H9 (cell line): ENCODE data around the gene ROPN1B. TPM values are rescaled to one million over a fixed set of nuclear protein-coding genes. Genes with fewer than 3 reads are reported as not detected.

Experiments
- DNase-seq: peaks from one replicate; pipeline ENCODE4 v3.0.0-alpha.2; 2017
- H2AFZ ChIP-seq: one replicate; pipeline ENCODE4 v1.6.1; 2013; ENCODE audit warnings: mild to moderate bottlenecking, low read length, control low read depth, moderate library complexity
- H2AK5ac ChIP-seq: 2 replicates; pipeline ENCODE4 v1.6.1; 2013; ENCODE audit warnings: low read length, control low read depth, mixed read lengths; ENCODE audit not compliant: insufficient read length
- H2BK120ac ChIP-seq: one replicate; pipeline ENCODE4 v1.6.1; 2013; ENCODE audit warnings: low read depth, mild to moderate bottlenecking, low read length, control low read depth, inconsistent platforms; ENCODE audit not compliant: poor library complexity, severe bottlenecking
- H2BK12ac ChIP-seq: 2 replicates; pipeline ENCODE4 v1.6.1; 2013; ENCODE audit warnings: low read length, control low read depth, mixed read lengths, low read depth; ENCODE audit not compliant: insufficient read length
- H2BK15ac ChIP-seq: 2 replicates; pipeline ENCODE4 v1.6.1; 2013; ENCODE audit warnings: low read depth, low read length, control low read depth
- H2BK20ac ChIP-seq: one replicate; pipeline ENCODE4 v1.6.1; 2013; ENCODE audit warnings: low read depth, mild to moderate bottlenecking, low read length, control low read depth, inconsistent platforms; ENCODE audit not compliant: poor library complexity, severe bottlenecking
- H2BK5ac ChIP-seq: 2 replicates; pipeline ENCODE4 v1.6.1; 2013; ENCODE audit warnings: low read length, control low read depth, mixed read lengths; ENCODE audit not compliant: insufficient read length
- H3K14ac ChIP-seq: 2 replicates; pipeline ENCODE4 v1.6.1; 2013; ENCODE audit warnings: low read length, control low read depth; ENCODE audit not compliant: insufficient read depth
- H3K18ac ChIP-seq: 2 replicates; pipeline ENCODE4 v1.6.1; 2013; ENCODE audit warnings: low read depth, mild to moderate bottlenecking, mixed read lengths, low read length, control low read depth; ENCODE audit not compliant: insufficient read length
- H3K23ac ChIP-seq: 2 replicates; pipeline ENCODE4 v1.6.1; 2013; ENCODE audit warnings: low read length, control low read depth, mixed read lengths, low read depth; ENCODE audit not compliant: insufficient read length
- H3K23me2 ChIP-seq: 2 replicates; pipeline ENCODE4 v1.6.1; 2013; ENCODE audit warnings: low read depth, mild to moderate bottlenecking, mixed read lengths, low read length, control low read depth; ENCODE audit not compliant: insufficient read length, poor library complexity, severe bottlenecking
- H3K27ac ChIP-seq: 2 replicates; pipeline ENCODE4 v1.5.1; 2013; ENCODE audit warnings: low read length, control low read depth, mixed read lengths, low read depth; ENCODE audit not compliant: insufficient read length
- H3K27me3 ChIP-seq: 2 replicates; pipeline ENCODE4 v1.6.1; 2013; ENCODE audit warnings: low read length, control low read depth, inconsistent platforms; ENCODE audit not compliant: insufficient read depth
- H3K4ac ChIP-seq: 2 replicates; pipeline ENCODE4 v1.6.1; 2013; ENCODE audit warnings: low read depth, mild to moderate bottlenecking, control low read depth, inconsistent platforms, low read length, moderate library complexity
- H3K4me1 ChIP-seq: 2 replicates; pipeline ENCODE4 v1.6.1; 2013; ENCODE audit warnings: low read length, control low read depth, inconsistent platforms; ENCODE audit not compliant: insufficient read depth
- H3K4me2 ChIP-seq: 2 replicates; pipeline ENCODE4 v1.6.1; 2013; ENCODE audit warnings: low read length, control low read depth, mixed read lengths; ENCODE audit not compliant: insufficient read length, insufficient read depth
- H3K56ac ChIP-seq: 2 replicates; pipeline ENCODE4 v1.6.1; 2013; ENCODE audit warnings: low read depth, mild to moderate bottlenecking, mixed read lengths, low read length, control low read depth; ENCODE audit not compliant: insufficient read length
- H3K79me1 ChIP-seq: 2 replicates; pipeline ENCODE4 v1.6.1; 2013; ENCODE audit warnings: low read depth, mild to moderate bottlenecking, moderate library complexity, low read length, control low read depth, inconsistent platforms; ENCODE audit not compliant: insufficient read depth, poor library complexity, severe bottlenecking
- H3K79me2 ChIP-seq: 2 replicates; pipeline ENCODE4 v1.6.1; 2013; ENCODE audit warnings: low read length, control low read depth, inconsistent platforms; ENCODE audit not compliant: insufficient read depth
- H3K9ac ChIP-seq: 2 replicates; pipeline ENCODE4 v1.6.1; 2013; ENCODE audit warnings: low read length, control low read depth, mixed read lengths; ENCODE audit not compliant: insufficient read length; ENCODE audit errors: extremely low read depth
- H3K9me3 ChIP-seq: one replicate; pipeline ENCODE4 v1.6.1; 2013; ENCODE audit warnings: low read depth, low read length, inconsistent platforms; ENCODE audit not compliant: control insufficient read depth
- H3T11ph ChIP-seq: one replicate; pipeline ENCODE4 v1.6.1; 2013; ENCODE audit warnings: mild to moderate bottlenecking, low read length, control low read depth, inconsistent platforms
- H4K20me1 ChIP-seq: one replicate; pipeline ENCODE4 v1.6.1; 2013; ENCODE audit not compliant: control insufficient read depth, insufficient read length, insufficient read depth
- H4K5ac ChIP-seq: 2 replicates; pipeline ENCODE4 v1.6.1; 2013; ENCODE audit warnings: low read depth, mild to moderate bottlenecking, mixed read lengths, low read length, control low read depth; ENCODE audit not compliant: insufficient read length
- H4K8ac ChIP-seq: replicated peaks from 2 replicates; pipeline ENCODE4 v1.6.1; 2013; ENCODE audit warnings: low read length, control low read depth, mixed read lengths, low read depth; ENCODE audit not compliant: insufficient read length
- H4K91ac ChIP-seq: 2 replicates; pipeline ENCODE4 v1.6.1; 2013; ENCODE audit warnings: low read depth, mild to moderate bottlenecking, moderate library complexity, mixed read lengths, low read length, control low read depth; ENCODE audit not compliant: insufficient read length
- H3K27ac Mint-ChIP-seq, 3 experiments: 2 replicates in 2 of 3; 3 replicates in 1 of 3; pipeline ENCODE4 v1.8.0; 2020 to 2021; ENCODE audit warnings: mixed read lengths in 3 of 3, mild to moderate bottlenecking in 1 of 3, moderate library complexity in 1 of 3
- H3K27me3 Mint-ChIP-seq: 2 replicates; pipeline ENCODE4 v1.8.0; 2021; ENCODE audit warnings: low read depth, mild to moderate bottlenecking, moderate library complexity, mixed read lengths
- H3K36me3 Mint-ChIP-seq, 3 experiments: 2 replicates in 2 of 3; 3 replicates in 1 of 3; pipeline ENCODE4 v1.8.0; 2020 to 2021; ENCODE audit warnings: low read depth in 3 of 3, mixed read lengths in 3 of 3; ENCODE audit not compliant: insufficient read depth in 1 of 3
- H3K4me1 Mint-ChIP-seq, 2 experiments: 2 replicates each; pipeline ENCODE4 v1.8.0; 2020; ENCODE audit warnings: mixed read lengths in 2 of 2
- H3K4me3 Mint-ChIP-seq, 2 experiments: 2 replicates in 1 of 2; 3 replicates in 1 of 2; pipeline ENCODE4 v1.8.0; 2020 to 2021; ENCODE audit warnings: mild to moderate bottlenecking in 2 of 2, mixed read lengths in 2 of 2, moderate library complexity in 1 of 2
- H3K9me3 Mint-ChIP-seq, 2 experiments: 2 replicates in 1 of 2; 3 replicates in 1 of 2; pipeline ENCODE4 v1.8.0; 2020; ENCODE audit warnings: mild to moderate bottlenecking in 2 of 2, mixed read lengths in 2 of 2, moderate library complexity in 1 of 2
- WGBS: extraction: QIAGEN DNeasy Blood & Tissue Kit; methylation state at CpG from one replicate; pipeline ENCODE4 v1.1.7; 2013; ENCODE audit warnings: missing lambda C conversion rate, low lambda C conversion rate, mixed read lengths; ENCODE audit not compliant: insufficient read length; ENCODE audit errors: extremely low coverage; 5-methylcytosine and 5-hydroxymethylcytosine counted together
- total RNA-seq: library from RNA; stranded (reverse); gene quantifications from 2 replicates; pipeline ENCODE4 v1.2.1, GENCODE V29; 2021
- TF ChIP-seq, protein P1 (sequence below): fragments of 200-600 bp; sonication (generic); conservative IDR thresholded peaks from 3 replicates; pipeline ENCODE4 v1.8.0; 2021; ENCODE audit warnings: antibody characterized with exemption, mild to moderate bottlenecking

ROPN1B gene
- total RNA-seq, 1 experiment from 2014 or later = not detected

GRCh38 chr3:125965505-125965904 lies 3.5 kb upstream of the ROPN1B start:
- DNase-seq = no peak
- H3K79me2 ChIP-seq = no peaks in the 10 kb centered on the region
- no peak overlapping the region for H3K18ac ChIP-seq
- no peak overlapping the region for H3K56ac ChIP-seq
- no peak overlapping the region for H2BK15ac ChIP-seq
- no peak overlapping the region for H3K14ac ChIP-seq
- no peaks in the 10 kb centered on the region for H3K79me1 ChIP-seq
- H2BK20ac ChIP-seq = no peak overlapping the region
- Mint-ChIP-seq H3K27me3 (peaks cover 19% of the 10 kb centered on the region), H3K27ac (no peak overlapping the region), H3K4me3 (no peak overlapping the region), H3K4me1 (no peaks in the 10 kb centered on the region; a peak in 1 of 4 replicates), H3K9me3 (no peaks in the 10 kb centered on the region), H3K36me3 (no peaks in the 10 kb centered on the region)
- TF ChIP-seq, protein P1, sequence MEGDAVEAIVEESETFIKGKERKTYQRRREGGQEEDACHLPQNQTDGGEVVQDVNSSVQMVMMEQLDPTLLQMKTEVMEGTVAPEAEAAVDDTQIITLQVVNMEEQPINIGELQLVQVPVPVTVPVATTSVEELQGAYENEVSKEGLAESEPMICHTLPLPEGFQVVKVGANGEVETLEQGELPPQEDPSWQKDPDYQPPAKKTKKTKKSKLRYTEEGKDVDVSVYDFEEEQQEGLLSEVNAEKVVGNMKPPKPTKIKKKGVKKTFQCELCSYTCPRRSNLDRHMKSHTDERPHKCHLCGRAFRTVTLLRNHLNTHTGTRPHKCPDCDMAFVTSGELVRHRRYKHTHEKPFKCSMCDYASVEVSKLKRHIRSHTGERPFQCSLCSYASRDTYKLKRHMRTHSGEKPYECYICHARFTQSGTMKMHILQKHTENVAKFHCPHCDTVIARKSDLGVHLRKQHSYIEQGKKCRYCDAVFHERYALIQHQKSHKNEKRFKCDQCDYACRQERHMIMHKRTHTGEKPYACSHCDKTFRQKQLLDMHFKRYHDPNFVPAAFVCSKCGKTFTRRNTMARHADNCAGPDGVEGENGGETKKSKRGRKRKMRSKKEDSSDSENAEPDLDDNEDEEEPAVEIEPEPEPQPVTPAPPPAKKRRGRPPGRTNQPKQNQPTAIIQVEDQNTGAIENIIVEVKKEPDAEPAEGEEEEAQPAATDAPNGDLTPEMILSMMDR = no peak
- H3K9ac ChIP-seq = no peak overlapping the region
- no peak overlapping the region for H3K4ac ChIP-seq
- H2AK5ac ChIP-seq = no peak overlapping the region
- no peak overlapping the region for H3T11ph ChIP-seq
- H4K5ac ChIP-seq = no peak overlapping the region
- H4K8ac ChIP-seq = no peak overlapping the region
- no peak overlapping the region for H3K27ac ChIP-seq
- no peak overlapping the region for H2BK120ac ChIP-seq
- H4K20me1 ChIP-seq = no peaks in the 10 kb centered on the region
- H2BK12ac ChIP-seq = no peak overlapping the region
- no peak overlapping the region for H3K4me2 ChIP-seq
- no peaks in the 10 kb centered on the region for H3K9me3 ChIP-seq
- peaks cover 4% of the 10 kb centered on the region; the same call in 1 of the 2 replicates for H3K27me3 ChIP-seq
- no peak overlapping the region for H2AFZ ChIP-seq
- no peak overlapping the region for H3K23ac ChIP-seq
- no peaks in the 10 kb centered on the region for H3K4me1 ChIP-seq
- H2BK5ac ChIP-seq = no peak overlapping the region
- WGBS = no CpG with 5 or more reads among the region's 3 CpGs
- no peak overlapping the region for H4K91ac ChIP-seq
- H3K23me2 ChIP-seq = no peaks in the 10 kb centered on the region
